ENCODE results near the gene WDCP. TPM values are rescaled to one million over a fixed set of nuclear protein-coding genes. Genes with fewer than 3 reads are reported as not detected.

WDCP gene
- total and polyA plus RNA-seq, 7 donors = 1.2 to 10.0 (median 3.7) TPM

DNA sequence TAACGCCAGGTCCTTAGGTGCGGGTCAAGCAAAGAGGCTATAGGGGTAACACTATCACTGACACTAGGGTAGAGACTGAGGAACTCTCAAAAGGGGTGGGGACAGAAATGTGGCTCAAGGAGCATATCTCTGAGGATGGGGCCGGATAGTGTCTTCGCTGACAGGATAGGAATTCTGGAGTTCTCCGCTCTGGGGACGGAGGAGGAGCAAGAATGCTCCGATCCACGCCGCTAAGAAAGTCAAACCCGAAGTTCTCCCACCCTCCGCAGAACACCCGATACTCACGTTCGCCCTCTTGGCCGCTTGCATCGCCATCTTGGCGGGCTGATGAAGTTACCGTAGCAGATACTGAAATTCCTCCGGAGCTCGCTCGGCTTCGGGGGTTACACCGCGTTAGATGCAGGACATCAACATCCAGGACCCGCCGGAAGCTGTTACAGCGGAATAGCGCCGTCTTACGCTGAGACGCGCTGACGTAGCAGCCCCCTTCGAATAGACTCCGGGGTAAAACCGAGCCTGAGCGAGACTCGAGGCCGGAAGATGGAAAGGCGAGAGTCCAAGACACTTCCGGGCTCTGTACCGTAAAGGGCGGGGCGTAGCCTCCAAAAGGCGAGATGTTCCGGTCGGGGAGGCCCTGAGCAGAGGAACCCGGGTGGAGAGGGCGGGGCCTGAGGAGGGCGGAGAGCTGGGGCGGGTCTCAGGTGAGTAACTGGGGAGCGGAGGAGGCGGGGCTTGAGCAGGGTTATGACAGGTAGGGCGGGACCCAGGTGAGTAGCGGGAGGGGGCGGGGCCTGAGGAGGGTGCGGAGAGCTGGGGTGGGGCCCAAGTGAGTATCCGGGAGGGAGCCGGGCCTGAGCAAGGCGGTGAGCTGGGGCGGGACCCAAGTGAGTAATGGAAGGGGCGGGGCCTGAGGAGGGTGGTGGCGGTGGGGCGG is 29.0 kb upstream of the WDCP start, which contains the start of gene SF3B6:
SF3B6 (minus strand) TSS at position 412 of the 934 bp plus-strand sequence; CDS start at position 315, 97 bp downstream.
- peak; percentile 99 for DNase-seq
- intact Hi-C loops (cut with DNase I) = loop anchor here (2.0 to 5.0 kb wide), 5 partner anchors 29 to 416 kb away; partner anchors contain the start of genes ATAD2B, FAM228B, NCOA1 and PFN4

DNA sequence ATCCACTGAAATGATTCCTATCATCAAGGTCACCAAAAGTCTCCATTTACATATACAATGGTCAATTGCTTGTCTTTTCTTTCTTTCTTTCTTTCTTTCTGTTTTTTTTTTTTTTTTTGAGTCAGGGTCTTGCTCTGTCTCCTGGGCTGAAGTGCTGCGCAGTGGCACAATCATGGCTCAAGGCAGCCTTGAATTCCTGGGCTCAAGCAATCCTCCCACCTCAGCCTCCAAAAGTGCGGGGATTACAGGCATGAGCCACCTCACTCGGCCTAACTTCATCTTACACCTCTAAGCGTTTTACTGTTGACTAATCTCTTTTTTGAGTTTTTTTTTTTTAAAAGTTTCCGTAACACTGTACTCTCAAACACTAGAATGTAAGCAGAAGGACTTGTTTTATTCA is 28.1 kb upstream of the WDCP start:
- 66 to 68% methylated on average over 5 of the region's 5 CpGs for WGBS, 2 donors
- intact Hi-C loops (cut with DNase I) = loop anchor here (5.0 kb wide), 1 partner anchor 417 kb away; the partner anchor contains the start of gene NCOA1

More for the DNA sequence above, 29.0 kb upstream of the WDCP start, which contains the start of gene SF3B6:
- H3K4me1 ChIP-seq = peaks cover 0 to 22% (median 20%) of the 10 kb centered on the region in 4 donors
- H3K27me3 ChIP-seq = no peaks in the 10 kb centered on the region
- 0 to 1% methylated on average over 64 of the region's 64 CpGs for WGBS, 2 donors
- peaks cover 0 to 48% (median 6%) of the 10 kb centered on the region in 4 donors for H3K36me3 ChIP-seq
- H3K4me3 ChIP-seq = peak within 1 kb of the TSS; percentile 52 to 88 (median 66)
- peak within 1 kb of the TSS; percentile 91 to 96 (median 92) for H3K27ac ChIP-seq
- TF ChIP-seq, protein P1, sequence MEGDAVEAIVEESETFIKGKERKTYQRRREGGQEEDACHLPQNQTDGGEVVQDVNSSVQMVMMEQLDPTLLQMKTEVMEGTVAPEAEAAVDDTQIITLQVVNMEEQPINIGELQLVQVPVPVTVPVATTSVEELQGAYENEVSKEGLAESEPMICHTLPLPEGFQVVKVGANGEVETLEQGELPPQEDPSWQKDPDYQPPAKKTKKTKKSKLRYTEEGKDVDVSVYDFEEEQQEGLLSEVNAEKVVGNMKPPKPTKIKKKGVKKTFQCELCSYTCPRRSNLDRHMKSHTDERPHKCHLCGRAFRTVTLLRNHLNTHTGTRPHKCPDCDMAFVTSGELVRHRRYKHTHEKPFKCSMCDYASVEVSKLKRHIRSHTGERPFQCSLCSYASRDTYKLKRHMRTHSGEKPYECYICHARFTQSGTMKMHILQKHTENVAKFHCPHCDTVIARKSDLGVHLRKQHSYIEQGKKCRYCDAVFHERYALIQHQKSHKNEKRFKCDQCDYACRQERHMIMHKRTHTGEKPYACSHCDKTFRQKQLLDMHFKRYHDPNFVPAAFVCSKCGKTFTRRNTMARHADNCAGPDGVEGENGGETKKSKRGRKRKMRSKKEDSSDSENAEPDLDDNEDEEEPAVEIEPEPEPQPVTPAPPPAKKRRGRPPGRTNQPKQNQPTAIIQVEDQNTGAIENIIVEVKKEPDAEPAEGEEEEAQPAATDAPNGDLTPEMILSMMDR (IDR thresholded peaks at IDR 0.05) = no peak
- TF ChIP-seq POLR2AphosphoS5 (IDR thresholded peaks at IDR 0.05) (peak; percentile 70 to 90 (median 88)), POLR2A (IDR thresholded peaks at IDR 0.05) (peak; percentile 44 to 56), EP300 (IDR thresholded peaks at IDR 0.05) (peak in 1 of 4 donors; percentile 70)
- no peaks in the 10 kb centered on the region for H3K9me3 ChIP-seq

DNA sequence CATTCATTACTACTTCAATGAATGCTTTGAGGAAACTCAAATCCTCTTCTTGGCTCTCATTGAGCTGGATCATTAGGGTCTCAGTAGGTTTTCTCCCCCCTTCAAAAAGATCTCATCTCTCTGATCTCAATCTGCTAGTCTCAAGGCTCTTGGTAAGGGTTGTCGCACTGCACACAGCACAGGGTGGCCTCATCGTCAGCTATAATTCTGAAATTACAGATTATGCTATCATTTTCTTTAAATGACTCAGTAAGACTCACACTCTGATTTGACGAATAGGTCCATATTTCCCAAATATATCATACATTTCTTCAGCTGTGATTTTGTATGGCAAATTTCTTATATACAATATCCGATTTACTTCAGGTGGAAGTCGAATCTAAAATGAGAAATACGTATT is 26.6 kb upstream of the WDCP start:
- Histone ChIP-seq H3K9me3 (no peaks in the 10 kb centered on the region), H3K27ac (no peak overlapping the region), H3K4me3 (no peak overlapping the region), H3K4me1 (peaks cover 0 to 22% (median 20%) of the 10 kb centered on the region in 4 donors), H3K27me3 (no peaks in the 10 kb centered on the region), H3K36me3 (peaks cover 0 to 54% (median 6%) of the 10 kb centered on the region in 4 donors)
- no peak for DNase-seq
- intact Hi-C loops (cut with DNase I) = no loop called here
- WGBS, 2 donors = 91 to 92% methylated on average over 6 of the region's 6 CpGs
- TF ChIP-seq POLR2A (IDR thresholded peaks at IDR 0.05) = no peak
- TF ChIP-seq EP300 (IDR thresholded peaks at IDR 0.05) = no peak
- TF ChIP-seq POLR2AphosphoS5 (IDR thresholded peaks at IDR 0.05) = no peak
- TF ChIP-seq, protein P1 (IDR thresholded peaks at IDR 0.05) = no peak

More for the DNA sequence above, 28.1 kb upstream of the WDCP start:
- TF ChIP-seq POLR2A (IDR thresholded peaks at IDR 0.05) (no peak), EP300 (IDR thresholded peaks at IDR 0.05) (no peak), POLR2AphosphoS5 (IDR thresholded peaks at IDR 0.05) (no peak)
- TF ChIP-seq, protein P1 (IDR thresholded peaks at IDR 0.05) = no peak
- H3K27ac ChIP-seq = peak overlapping the region; percentile 91 to 96 (median 92)
- no peaks in the 10 kb centered on the region for H3K9me3 ChIP-seq
- peak overlapping the region in 3 of 4 donors; percentile 52 to 88 (median 69) for H3K4me3 ChIP-seq
- peaks cover 0 to 22% (median 20%) of the 10 kb centered on the region in 4 donors for H3K4me1 ChIP-seq
- H3K27me3 ChIP-seq = no peaks in the 10 kb centered on the region
- DNase-seq = no peak
- peaks cover 0 to 48% (median 6%) of the 10 kb centered on the region in 4 donors for H3K36me3 ChIP-seq

DNA sequence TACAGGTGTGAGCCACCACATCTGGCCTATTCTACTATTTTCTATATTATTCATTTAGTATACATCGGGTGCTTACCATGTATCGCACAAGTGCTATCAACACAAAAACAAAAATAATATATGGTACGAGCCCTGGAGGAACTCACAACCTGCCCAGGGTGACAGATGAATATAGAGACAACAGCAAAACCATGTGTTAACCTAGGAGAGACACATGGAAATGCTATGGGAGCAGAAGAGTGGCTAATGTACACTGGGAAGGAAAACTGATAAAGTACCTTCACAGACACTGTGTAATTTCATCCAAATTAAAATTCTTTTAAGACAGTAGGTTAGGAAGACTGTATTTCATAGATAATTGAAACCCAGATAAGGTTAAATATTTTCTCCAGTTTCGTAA is 25.1 kb upstream of the WDCP start:
- Histone ChIP-seq H3K4me3 (no peak overlapping the region), H3K27me3 (no peaks in the 10 kb centered on the region), H3K27ac (no peak overlapping the region), H3K9me3 (no peaks in the 10 kb centered on the region), H3K36me3 (peaks cover 3 to 70% (median 9%) of the 10 kb centered on the region in 4 donors), H3K4me1 (peaks cover 0 to 15% (median 13%) of the 10 kb centered on the region in 4 donors)
- intact Hi-C loops (cut with DNase I) = no loop called here
- TF ChIP-seq POLR2AphosphoS5 (IDR thresholded peaks at IDR 0.05) = no peak
- no peak for TF ChIP-seq POLR2A (IDR thresholded peaks at IDR 0.05)
- no peak for TF ChIP-seq EP300 (IDR thresholded peaks at IDR 0.05)
- TF ChIP-seq, protein P1 (IDR thresholded peaks at IDR 0.05) = no peak
- 89 to 95% methylated on average over 4 of the region's 4 CpGs for WGBS, 2 donors
- DNase-seq = no peak
